Measurements from ENCODE around the gene TMEM256. TPM values are rescaled to one million over a fixed set of nuclear protein-coding genes. Genes with fewer than 3 reads are reported as not detected.

TMEM256 gene
- total and polyA plus RNA-seq, 2 of the 8 experiments (the other 6 are each of a cell fraction or from before 2014, with no cell fraction given): 97.0 to 350 TPM

GRCh38 chr17:7436556-7437368 is 32.9 kb upstream of the TMEM256 start:
- Histone ChIP-seq H2AK5ac (ENCODE audit: low read depth, low read length) (no peak overlapping the region; the same call in 1 of the 2 replicates), H3K4me1 (replicated peaks in 1 of 4; ENCODE audit: control insufficient read depth in 3 of 4, insufficient read depth in 4 of 4, low read length in 3 of 4) (peaks cover 0 to 28% (median 15%) of the 10 kb centered on the region in 4 experiments; a peak in 6 of 7 replicates), H3K18ac (ENCODE audit: extremely low read depth, low read length) (peak overlapping the region; percentile 40; the same call in 1 of the 2 replicates), H3K27me3 (replicated peaks in 1 of 4; ENCODE audit: control insufficient read depth in 3 of 4, extremely low read depth in 1 of 4, insufficient read depth in 3 of 4, low read length in 3 of 4) (peaks cover 2 to 19% (median 12%) of the 10 kb centered on the region in 4 experiments; a peak in 6 of 7 replicates), H4K20me1 (replicated peaks in 1 of 2; ENCODE audit: control insufficient read depth in 1 of 2, insufficient read depth in 2 of 2, low read length in 2 of 2) (no peaks in the 10 kb centered on the region), H3K4me3 (ENCODE audit: extremely low read depth in 1 of 4, insufficient read depth in 2 of 4, low read depth in 3 of 4, low read length in 4 of 4) (peak overlapping the region; percentile 50 to 83 (median 67)), H3K79me2 (ENCODE audit: control insufficient read depth in 1 of 2, insufficient read depth in 2 of 2, low read length in 2 of 2) (no peaks in the 10 kb centered on the region), H2BK20ac (ENCODE audit: low read length) (no peak overlapping the region), H2BK12ac (ENCODE audit: low read depth, low read length) (peak overlapping the region; percentile 94), H2BK5ac (ENCODE audit: low read depth, low read length) (peak overlapping the region; percentile 63), H3K23ac (ENCODE audit: insufficient read length) (no peak overlapping the region), H3K4ac (replicated peaks; ENCODE audit: insufficient read length, low read depth, low read length) (no peak overlapping the region), H3K9ac (replicated peaks in 1 of 4; ENCODE audit: extremely low read depth in 1 of 4, low read depth in 3 of 4, low read length in 3 of 4) (peak overlapping the region in 3 of 4 experiments; percentile 1 to 46 (median 6); a peak in 5 of 7 replicates), H3K27ac (ENCODE audit: low read depth, low read length) (peak overlapping the region; percentile 59), H2BK120ac (replicated peaks; ENCODE audit: low read depth, low read length) (peak overlapping the region; percentile 91), H2AFZ (ENCODE audit: low read length) (0 out of 2 replicates have a peak overlapping the region, but pooled peaks have one; percentile 43), H4K91ac (replicated peaks; ENCODE audit: insufficient read length, low read length) (peak overlapping the region; percentile 79), H3K79me1 (ENCODE audit: low read depth, low read length) (no peaks in the 10 kb centered on the region), H3K23me2 (ENCODE audit: low read depth, low read length) (peaks cover 31% of the 10 kb centered on the region), H3K14ac (ENCODE audit: insufficient read length) (no peak overlapping the region), H4K5ac (ENCODE audit: insufficient read length, low read depth, low read length) (peak overlapping the region; percentile 52), H4K8ac (ENCODE audit: extremely low read depth, insufficient read depth, low read length) (peak overlapping the region; percentile 97), H3K56ac (replicated peaks; ENCODE audit: insufficient read length, low read depth, low read length) (peak overlapping the region; percentile 48), H3K9me3 (ENCODE audit: insufficient read depth in 2 of 2, low read depth in 1 of 2, low read length in 1 of 2) (no peaks in the 10 kb centered on the region), H2BK15ac (ENCODE audit: low read length) (peak overlapping the region; percentile 95; the same call in 1 of the 2 replicates), H3K36me3 (ENCODE audit: control insufficient read depth in 2 of 4, insufficient read depth in 4 of 4, low read length in 3 of 4) (no peaks in the 10 kb centered on the region), H3K4me2 (ENCODE audit: insufficient read depth in 1 of 2, low read depth in 2 of 2, low read length in 2 of 2) (peak overlapping the region; percentile 91)
- 3% methylated on average over 83 of the region's 92 CpGs; no CpG with 5 or more reads in 1 of the 2 experiments for WGBS, 2 experiments (ENCODE audit: extremely low coverage in 1 of 2, insufficient coverage in 1 of 2, insufficient read length in 1 of 2, insufficient replicate concordance in 2 of 2, low coverage in 1 of 2, low lambda C conversion rate in 2 of 2, missing lambda C conversion rate in 1 of 2)
- DNase-seq (ENCODE audit: low read depth in 1 of 2, low spot score in 2 of 2): peak in 1 of 2 experiments; percentile 87
- ChIA-PET POLR2A (ENCODE audit: partially characterized antibody) (interaction anchor here (0.6 to 15.5 kb wide), 28 partner anchors 8 to 322 kb away, joined by 3 to 339 read pairs (median 4); partner anchors contain the start of genes ACAP1, ASGR2, CHRNB1 and CLDN7), CTCF (ENCODE audit: partially characterized antibody) (interaction anchor here (0.6 to 5.1 kb wide), 40 partner anchors 10 to 311 kb away, joined by 3 to 56 read pairs (median 5); partner anchors contain the start of genes KCTD11, SPEM2, TMEM256 and TMEM95)
- FAIRE-seq: peak; percentile 69
- TF ChIP-seq EP300 (IDR thresholded peaks at IDR 0.05; ENCODE audit: borderline replicate concordance in 1 of 2, low read depth in 2 of 2, low read length in 2 of 2): peak; percentile 15 to 71; a peak in 2 of 3 replicates
- peak in 1 of 2 experiments; percentile 69; a peak in 1 of 4 replicates for TF ChIP-seq HDAC2 (IDR thresholded peaks at IDR 0.05; ENCODE audit: borderline replicate concordance in 1 of 2, low read depth in 2 of 2, low read length in 2 of 2)
- TF ChIP-seq CHD2 (IDR thresholded peaks at IDR 0.05; ENCODE audit: low read length): peak; percentile 15; the same call in 1 of the 2 replicates
- 0 out of 2 replicates have a peak, but pooled peaks have one; percentile 19 for TF ChIP-seq JUN (IDR thresholded peaks at IDR 0.05; ENCODE audit: low read depth, low read length)
- peak; percentile 63 to 99 (median 79) for TF ChIP-seq CTCF (IDR thresholded peaks at IDR 0.05; ENCODE audit: control extremely low read depth in 1 of 3, insufficient read depth in 1 of 3, low read depth in 1 of 3, low read length in 3 of 3)
- peak; percentile 51 to 72; a peak in 2 of 4 replicates for TF ChIP-seq SIN3A (conservative IDR thresholded peaks at IDR 0.05 in 1 of 2, IDR thresholded peaks at IDR 0.05 in 1 of 2; ENCODE audit: low read depth in 1 of 2, low read length in 2 of 2)

Measured in H1 (cell line).